CD14-positive monocyte (primary cell): ENCODE measurements around the gene IMPA2. TPM values are rescaled to one million over a fixed set of nuclear protein-coding genes. Genes with fewer than 3 reads are reported as not detected.

Experiments used
- DNase-seq, 3 donors: peaks; one replicate each; pipeline ENCODE4 v3.0.0-alpha.2; 2011 to 2022
- H2AFZ ChIP-seq: 2 replicates; pipeline ENCODE4 v1.6.0; 2012; ENCODE audit warnings: mild to moderate bottlenecking, low read depth, low read length, inconsistent platforms; ENCODE audit not compliant: insufficient read depth, poor library complexity, severe bottlenecking
- H3K27ac ChIP-seq, 2 donors: 1 replicate in 1 of 2; 2 replicates in 1 of 2; pipeline ENCODE4 v1.5.1; 2012 to 2013; ENCODE audit warnings: low read length in 2 of 2, control low read depth in 1 of 2, inconsistent platforms in 1 of 2, low read depth in 1 of 2, mild to moderate bottlenecking in 1 of 2
- H3K27me3 ChIP-seq, 2 donors: one replicate each; pipeline versions ENCODE4 v1.6.0 to v1.6.1; 2011 to 2013; ENCODE audit warnings: low read length in 2 of 2; ENCODE audit not compliant: control insufficient read depth in 2 of 2, insufficient read depth in 2 of 2
- H3K36me3 ChIP-seq, 2 donors: replicated peaks in 1 of 2; 1 replicate in 1 of 2; 2 replicates in 1 of 2; pipeline versions ENCODE4 v1.5.1 to v1.6.1; 2012 to 2013; ENCODE audit warnings: low read length in 2 of 2, control low read depth in 1 of 2, inconsistent platforms in 1 of 2, mild to moderate bottlenecking in 1 of 2; ENCODE audit not compliant: insufficient read depth in 2 of 2, control insufficient read depth in 1 of 2
- H3K4me1 ChIP-seq, 2 donors: 1 replicate in 1 of 2; 2 replicates in 1 of 2; pipeline versions ENCODE4 v1.5.1 to v1.6.1; 2012 to 2013; ENCODE audit warnings: low read length in 2 of 2, control low read depth in 1 of 2, inconsistent platforms in 1 of 2, mild to moderate bottlenecking in 1 of 2, moderate library complexity in 1 of 2; ENCODE audit not compliant: insufficient read depth in 2 of 2, control insufficient read depth in 1 of 2
- H3K4me2 ChIP-seq: replicated peaks from 2 replicates; pipeline ENCODE3; 2012; ENCODE audit warnings: low read length, moderate library complexity, mild to moderate bottlenecking; ENCODE audit not compliant: poor library complexity, severe bottlenecking; ENCODE audit errors: extremely low read depth
- H3K4me3 ChIP-seq, 3 experiments: fragments of 200-600 bp in 1 of 3; sonication (generic) in 1 of 3; replicated peaks in 1 of 3; 1 replicate in 2 of 3; 2 replicates in 1 of 3; pipeline ENCODE4 v1.5.1; 2011 to 2013; ENCODE audit warnings: low read length in 3 of 3, mild to moderate bottlenecking in 3 of 3, control low read depth in 2 of 3, low read depth in 2 of 3, inconsistent platforms in 1 of 3, moderate library complexity in 1 of 3
- H3K79me2 ChIP-seq: 2 replicates; pipeline ENCODE4 v1.6.0; 2012; ENCODE audit warnings: mild to moderate bottlenecking, control low read depth, inconsistent platforms, low read length, moderate library complexity; ENCODE audit not compliant: insufficient read depth
- H3K9ac ChIP-seq: 2 replicates; pipeline ENCODE4 v1.6.0; 2017; ENCODE audit warnings: low read length, mild to moderate bottlenecking; ENCODE audit not compliant: insufficient read depth, poor library complexity, severe bottlenecking
- H3K9me3 ChIP-seq, 2 donors: replicated peaks in 1 of 2; 1 replicate in 1 of 2; 2 replicates in 1 of 2; pipeline versions ENCODE4 v1.5.1 to v1.6.1; 2012 to 2013; ENCODE audit warnings: low read length in 2 of 2, control low read depth in 1 of 2; ENCODE audit not compliant: control insufficient read depth in 1 of 2, insufficient read depth in 1 of 2
- H4K20me1 ChIP-seq: 2 replicates; pipeline ENCODE4 v1.6.0; 2012; ENCODE audit warnings: mild to moderate bottlenecking, low read length, control low read depth, moderate library complexity; ENCODE audit not compliant: insufficient read depth
- H3K27ac Mint-ChIP-seq, 7 donors: one replicate each; pipeline ENCODE4 v1.8.0; 2020; ENCODE audit warnings: mild to moderate bottlenecking in 7 of 7, mixed read lengths in 7 of 7, moderate library complexity in 6 of 7, inconsistent platforms in 2 of 7
- H3K27me3 Mint-ChIP-seq, 3 donors: one replicate each; pipeline ENCODE4 v1.8.0; 2021 to 2022; ENCODE audit warnings: low read depth in 3 of 3, mild to moderate bottlenecking in 3 of 3, mixed read lengths in 3 of 3, moderate library complexity in 3 of 3, inconsistent platforms in 1 of 3
- H3K36me3 Mint-ChIP-seq, 2 donors: one replicate each; pipeline ENCODE4 v1.8.0; 2020; ENCODE audit warnings: mixed read lengths in 2 of 2, inconsistent platforms in 1 of 2, mild to moderate bottlenecking in 1 of 2
- H3K4me1 Mint-ChIP-seq: one replicate; pipeline ENCODE4 v1.8.0; 2020; ENCODE audit warnings: mild to moderate bottlenecking, mixed read lengths
- H3K4me3 Mint-ChIP-seq, 2 donors: one replicate each; pipeline ENCODE4 v1.8.0; 2020; ENCODE audit warnings: mild to moderate bottlenecking in 2 of 2, mixed read lengths in 2 of 2, moderate library complexity in 1 of 2
- H3K9me3 Mint-ChIP-seq, 7 donors: one replicate each; pipeline ENCODE4 v1.8.0; 2020 to 2022; ENCODE audit warnings: mixed read lengths in 7 of 7, mild to moderate bottlenecking in 6 of 7, moderate library complexity in 6 of 7, inconsistent platforms in 2 of 7
- CTCF ChIP-seq: fragments of 200-600 bp; IDR thresholded peaks from one replicate; pipeline ENCODE4 v1.8.0; 2022; ENCODE audit warnings: antibody characterized with exemption, mild to moderate bottlenecking
- WGBS: methylation state at CpG from one replicate; pipeline ENCODE4 v1.1.5; 2013; ENCODE audit warnings: missing lambda C conversion rate; ENCODE audit not compliant: insufficient coverage; 5-methylcytosine and 5-hydroxymethylcytosine counted together
- intact Hi-C, 2 donors: fragments of 100-400 bp; cut with micrococcal nuclease; formaldehyde crosslinking; loops; one replicate each; pipeline versions ENCODE4 v1.15.0 to v1.15.1; 2023
- polyA plus RNA-seq, 3 donors: library from polyadenylated mRNA; depleted of rRNA in 1 of 3; unstranded in 2 of 3; stranded (reverse) in 1 of 3; fragments of 300-500 nt in 2 of 3; fragments of >200 nt in 1 of 3; fragmentation: Illumina TruSeq in 2 of 3; gene quantifications; 1 replicate in 2 of 3; 2 replicates in 1 of 3; pipeline ENCODE4 v1.2.3, GENCODE V29; 2012 to 2021

Gene IMPA2
- polyA plus RNA-seq, 3 donors: 97.4 to 186 (median 145) TPM

GRCh38 chr18:11987527-11987926, 6.2 kb downstream of the IMPA2 start:
- peaks cover 59 to 80% of the 10 kb centered on the region in 2 donors for H3K4me1 ChIP-seq
- H4K20me1 ChIP-seq: peaks cover 44% of the 10 kb centered on the region
- Mint-ChIP-seq H3K27ac (peak overlapping the region; percentile 76 to 92 (median 83)), H3K36me3 (peaks cover 19 to 41% of the 10 kb centered on the region in 2 donors), H3K4me1 (peaks cover 75% of the 10 kb centered on the region), H3K9me3 (no peaks in the 10 kb centered on the region), H3K4me3 (peak overlapping the region in 1 of 2 donors; percentile 53), H3K27me3 (no peaks in the 10 kb centered on the region)
- H3K4me2 ChIP-seq: peak overlapping the region; percentile 48
- H3K36me3 ChIP-seq: peaks cover 0 to 8% of the 10 kb centered on the region in 2 donors
- DNase-seq: peak; percentile 55 to 79 (median 66)
- no peak for TF ChIP-seq CTCF
- H3K4me3 ChIP-seq: no peak overlapping the region
- no peak overlapping the region for H2AFZ ChIP-seq
- peaks cover 99% of the 10 kb centered on the region for H3K79me2 ChIP-seq
- 0% methylated on average over 4 of the region's 7 CpGs for WGBS
- H3K9ac ChIP-seq: no peak overlapping the region
- intact Hi-C loops: loop anchor here in 1 of 2 donors (10.0 kb wide), 1 partner anchor 387 kb away; the partner anchor contains the start of gene AFG3L2
- H3K27me3 ChIP-seq: no peaks in the 10 kb centered on the region
- peak overlapping the region; percentile 70 for H3K27ac ChIP-seq
- H3K9me3 ChIP-seq: no peaks in the 10 kb centered on the region

GRCh38 chr18:11989174-11989573, 7.9 kb downstream of the IMPA2 start:
- Histone ChIP-seq H3K4me3 (no peak overlapping the region), H2AFZ (no peak overlapping the region), H3K36me3 (peaks cover 6 to 8% of the 10 kb centered on the region in 2 donors), H3K27me3 (no peaks in the 10 kb centered on the region), H3K4me1 (peaks cover 48 to 74% of the 10 kb centered on the region in 2 donors), H3K27ac (peak overlapping the region in 1 of 2 donors; percentile 52), H3K9ac (no peak overlapping the region), H3K9me3 (no peaks in the 10 kb centered on the region), H4K20me1 (peaks cover 47% of the 10 kb centered on the region), H3K79me2 (peaks cover 99% of the 10 kb centered on the region), H3K4me2 (no peak overlapping the region)
- no peak for TF ChIP-seq CTCF
- Mint-ChIP-seq H3K36me3 (peaks cover 22 to 46% of the 10 kb centered on the region in 2 donors), H3K4me3 (no peak overlapping the region), H3K27me3 (no peaks in the 10 kb centered on the region), H3K4me1 (peaks cover 67% of the 10 kb centered on the region), H3K27ac (peak overlapping the region in 2 of 7 donors; percentile 37 to 46), H3K9me3 (no peaks in the 10 kb centered on the region)
- WGBS: 94% methylated on average over 4 of the region's 8 CpGs
- intact Hi-C loops: loop anchor here in 1 of 2 donors (10.0 kb wide), 1 partner anchor 386 kb away; the partner anchor contains the start of gene AFG3L2
- DNase-seq: no peak
